Glomerular endothelial cell (primary cell): Measurements from ENCODE around the gene HOXC9. TPM values are rescaled to one million over a fixed set of nuclear protein-coding genes. Genes with fewer than 3 reads are reported as not detected.

Experiments
- DNase-seq: peaks from one replicate; pipeline ENCODE4 v3.0.0-alpha.2; 2011; ENCODE audit warnings: low read depth, low spot score; ENCODE audit errors: extremely low read depth
- total RNA-seq: library from RNA; depleted of rRNA; stranded (reverse); fragments of >200 nt; gene quantifications from 2 replicates; pipeline ENCODE4 v1.2.3, GENCODE V29; 2015

The HOXC9 gene
- total RNA-seq, 1 donor from 2014 or later = 5.7 TPM

DNA sequence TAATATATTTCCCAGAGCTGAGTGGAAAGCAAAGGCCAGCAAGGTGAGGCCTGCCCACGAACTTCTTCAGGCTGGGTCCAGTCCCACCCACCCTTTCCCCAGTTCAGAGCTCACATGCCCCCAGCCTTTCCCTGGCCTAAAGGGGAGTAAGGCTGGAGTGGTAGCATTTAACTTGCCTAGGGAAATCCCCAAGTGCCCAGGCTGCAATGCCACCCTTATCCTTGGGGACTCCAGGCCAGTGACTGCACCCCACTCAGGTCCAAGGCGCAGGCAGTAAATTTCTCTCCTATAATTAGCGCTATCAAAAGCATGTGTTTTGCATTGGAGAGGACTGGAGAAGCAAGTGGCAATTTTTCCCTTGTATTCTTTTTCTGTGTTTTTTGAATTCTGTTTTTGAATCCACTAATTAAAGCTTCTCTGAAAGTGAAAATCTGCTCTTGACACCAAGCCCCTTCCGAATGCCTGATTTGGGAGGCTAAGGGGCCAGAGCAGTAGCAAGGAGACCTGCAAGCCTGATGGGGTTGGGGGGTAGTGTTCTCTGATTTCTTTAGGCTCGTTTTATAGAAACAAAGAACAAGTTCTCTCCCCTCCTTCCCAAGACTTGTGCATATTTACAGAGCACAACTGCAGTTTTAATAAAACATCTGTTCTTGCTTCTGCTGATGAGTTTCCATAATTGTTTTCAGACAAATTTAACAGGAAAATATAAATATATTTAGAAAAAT lies 24.8 kb downstream of the HOXC9 start:
- DNase-seq = no peak

DNA sequence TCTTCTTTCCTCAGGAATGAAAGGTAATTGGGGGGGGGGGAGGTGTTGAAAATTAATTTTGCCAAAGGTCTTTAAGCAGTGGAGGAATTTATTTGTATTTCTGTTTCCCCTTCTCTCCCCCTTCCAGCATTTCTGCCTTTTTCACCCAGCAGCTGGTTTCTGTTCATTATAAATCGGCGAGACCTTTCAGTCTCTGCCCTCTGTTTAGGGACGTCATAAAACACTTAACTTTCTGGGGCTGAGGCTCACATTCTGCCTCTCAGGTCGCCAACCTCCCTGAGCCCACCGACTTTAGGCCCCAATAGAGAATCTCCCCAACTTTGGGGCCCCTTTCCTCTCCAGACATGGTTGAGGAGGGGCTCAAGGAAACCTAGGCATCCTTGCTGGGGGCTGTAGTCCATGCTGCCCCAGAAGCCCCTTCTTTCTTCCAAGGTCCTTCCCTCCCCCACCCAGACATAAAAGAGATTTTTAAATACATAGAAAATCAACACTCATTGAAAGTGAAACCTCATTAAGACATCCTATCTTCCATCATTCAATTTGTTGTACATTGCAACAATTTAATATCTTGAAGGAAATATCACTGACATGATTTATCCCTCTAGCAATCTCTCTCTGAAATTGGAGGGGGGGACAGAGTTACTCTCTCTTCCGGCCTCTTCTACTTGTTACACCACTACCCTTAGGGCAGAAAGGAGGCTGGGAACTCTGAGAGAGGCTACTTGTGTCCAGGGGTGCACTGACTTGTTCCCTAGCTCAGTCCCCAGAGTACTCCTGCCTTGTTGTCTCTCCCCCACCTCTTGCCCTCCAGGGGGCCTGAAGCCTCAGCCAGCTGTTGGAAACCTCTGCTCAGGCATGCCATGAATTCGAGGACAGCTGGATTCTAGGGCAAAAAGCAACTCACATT lies 25.8 kb downstream of the HOXC9 start:
- DNase-seq = no peak

DNA sequence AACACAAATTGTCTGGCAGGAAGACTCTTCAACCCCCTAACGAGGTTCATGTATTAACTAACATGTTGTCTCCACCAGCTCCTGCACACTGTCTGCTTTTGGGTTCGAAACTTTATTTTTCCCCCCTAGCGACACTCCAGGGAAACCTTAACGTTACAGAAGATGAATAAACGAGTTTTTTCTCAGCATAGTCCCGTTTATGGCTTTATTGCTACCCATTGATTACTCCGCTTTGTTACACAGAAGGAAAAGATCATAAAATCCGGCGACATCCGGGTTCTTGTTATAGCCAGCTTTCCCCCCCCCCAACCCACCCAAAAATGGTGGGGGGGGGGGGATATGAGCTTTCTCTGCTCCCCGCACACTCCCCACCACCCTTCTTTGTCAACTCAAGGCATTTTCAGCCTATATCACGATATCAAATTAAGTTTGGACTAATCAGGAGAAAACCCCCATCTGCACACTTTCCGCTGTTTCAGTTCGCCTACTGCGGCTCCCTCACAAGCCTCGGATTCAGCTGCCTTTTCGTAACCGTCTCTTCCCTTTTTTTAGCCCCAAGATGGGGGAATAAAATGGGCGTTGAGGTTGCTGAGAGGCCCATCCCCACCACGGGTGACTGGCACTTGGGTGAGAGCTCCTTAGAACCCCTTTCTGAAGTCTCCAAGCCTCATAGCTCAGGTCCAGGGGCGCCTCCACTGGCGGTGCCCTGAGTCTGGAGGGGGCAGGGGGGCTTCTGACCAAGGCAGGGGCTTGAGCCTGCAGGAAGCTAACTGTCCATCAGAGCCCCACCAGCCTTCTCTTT lies 26.9 kb downstream of the HOXC9 start:
- DNase-seq = no peak

DNA sequence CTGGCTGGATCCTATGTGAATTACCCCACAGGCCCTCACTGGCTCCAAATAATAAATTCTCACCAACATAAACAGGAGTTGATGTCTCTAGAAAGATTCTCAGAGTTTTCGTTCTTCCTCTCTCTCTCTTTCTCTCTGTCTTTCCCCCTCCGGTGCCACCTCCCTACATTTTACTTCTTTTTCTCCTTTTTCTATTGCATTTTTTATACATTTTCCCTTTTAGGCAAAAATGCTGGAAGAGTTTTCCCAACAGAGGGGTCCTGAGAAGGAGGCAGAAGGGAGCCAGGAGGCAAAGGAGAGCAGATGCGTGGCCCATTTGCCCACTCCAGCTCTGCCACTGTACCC lies 27.5 kb downstream of the HOXC9 start:
- no peak for DNase-seq

DNA sequence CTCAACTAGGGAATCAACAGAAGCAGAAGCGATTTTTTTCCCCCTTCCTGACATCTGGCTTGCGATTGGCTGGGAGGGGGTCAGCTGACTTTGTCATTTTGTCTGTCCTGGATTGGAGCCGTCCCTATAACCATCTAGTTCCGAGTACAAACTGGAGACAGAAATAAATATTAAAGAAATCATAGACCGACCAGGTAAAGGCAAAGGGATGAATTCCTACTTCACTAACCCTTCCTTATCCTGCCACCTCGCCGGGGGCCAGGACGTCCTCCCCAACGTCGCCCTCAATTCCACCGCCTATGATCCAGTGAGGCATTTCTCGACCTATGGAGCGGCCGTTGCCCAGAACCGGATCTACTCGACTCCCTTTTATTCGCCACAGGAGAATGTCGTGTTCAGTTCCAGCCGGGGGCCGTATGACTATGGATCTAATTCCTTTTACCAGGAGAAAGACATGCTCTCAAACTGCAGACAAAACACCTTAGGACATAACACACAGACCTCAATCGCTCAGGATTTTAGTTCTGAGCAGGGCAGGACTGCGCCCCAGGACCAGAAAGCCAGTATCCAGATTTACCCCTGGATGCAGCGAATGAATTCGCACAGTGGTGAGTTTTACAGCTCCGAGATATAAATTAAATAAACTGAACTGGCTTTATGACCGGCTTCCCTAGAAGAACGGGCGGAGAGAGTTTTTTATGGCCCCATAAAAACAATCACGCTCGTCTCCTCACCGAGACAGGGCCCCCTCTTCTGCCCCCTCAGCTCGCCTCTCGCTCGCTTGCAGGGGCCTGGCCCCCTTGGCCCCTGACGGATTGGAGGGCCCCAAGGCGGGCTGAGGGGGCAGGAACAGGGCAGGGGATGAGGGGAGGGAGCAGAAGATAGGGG lies 28.6 kb downstream of the HOXC9 start, which contains the start of gene HOXC6:
Gene HOXC6, plus strand, starts transcription at position 127 of the 888 bp plus-strand sequence. Its CDS starts 82 bp downstream, at position 209.
- no peak for DNase-seq

DNA sequence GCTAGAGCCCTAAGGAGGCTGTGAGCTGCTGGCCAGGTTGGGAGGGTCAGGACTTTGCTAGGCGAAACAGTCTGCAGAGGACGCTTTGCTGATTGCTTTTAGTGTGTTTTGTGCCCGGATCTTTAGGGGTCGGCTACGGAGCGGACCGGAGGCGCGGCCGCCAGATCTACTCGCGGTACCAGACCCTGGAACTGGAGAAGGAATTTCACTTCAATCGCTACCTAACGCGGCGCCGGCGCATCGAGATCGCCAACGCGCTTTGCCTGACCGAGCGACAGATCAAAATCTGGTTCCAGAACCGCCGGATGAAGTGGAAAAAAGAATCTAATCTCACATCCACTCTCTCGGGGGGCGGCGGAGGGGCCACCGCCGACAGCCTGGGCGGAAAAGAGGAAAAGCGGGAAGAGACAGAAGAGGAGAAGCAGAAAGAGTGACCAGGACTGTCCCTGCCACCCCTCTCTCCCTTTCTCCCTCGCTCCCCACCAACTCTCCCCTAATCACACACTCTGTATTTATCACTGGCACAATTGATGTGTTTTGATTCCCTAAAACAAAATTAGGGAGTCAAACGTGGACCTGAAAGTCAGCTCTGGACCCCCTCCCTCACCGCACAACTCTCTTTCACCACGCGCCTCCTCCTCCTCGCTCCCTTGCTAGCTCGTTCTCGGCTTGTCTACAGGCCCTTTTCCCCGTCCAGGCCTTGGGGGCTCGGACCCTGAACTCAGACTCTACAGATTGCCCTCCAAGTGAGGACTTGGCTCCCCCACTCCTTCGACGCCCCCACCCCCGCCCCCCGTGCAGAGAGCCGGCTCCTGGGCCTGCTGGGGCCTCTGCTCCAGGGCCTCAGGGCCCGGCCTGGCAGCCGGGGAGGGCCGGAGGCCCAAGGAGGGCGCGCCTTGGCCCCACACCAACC lies 29.8 kb downstream of the HOXC9 start:
- no peak for DNase-seq

DNA sequence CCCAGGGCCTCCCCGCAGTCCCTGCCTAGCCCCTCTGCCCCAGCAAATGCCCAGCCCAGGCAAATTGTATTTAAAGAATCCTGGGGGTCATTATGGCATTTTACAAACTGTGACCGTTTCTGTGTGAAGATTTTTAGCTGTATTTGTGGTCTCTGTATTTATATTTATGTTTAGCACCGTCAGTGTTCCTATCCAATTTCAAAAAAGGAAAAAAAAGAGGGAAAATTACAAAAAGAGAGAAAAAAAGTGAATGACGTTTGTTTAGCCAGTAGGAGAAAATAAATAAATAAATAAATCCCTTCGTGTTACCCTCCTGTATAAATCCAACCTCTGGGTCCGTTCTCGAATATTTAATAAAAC lies 30.5 kb downstream of the HOXC9 start:
- DNase-seq = no peak

DNA sequence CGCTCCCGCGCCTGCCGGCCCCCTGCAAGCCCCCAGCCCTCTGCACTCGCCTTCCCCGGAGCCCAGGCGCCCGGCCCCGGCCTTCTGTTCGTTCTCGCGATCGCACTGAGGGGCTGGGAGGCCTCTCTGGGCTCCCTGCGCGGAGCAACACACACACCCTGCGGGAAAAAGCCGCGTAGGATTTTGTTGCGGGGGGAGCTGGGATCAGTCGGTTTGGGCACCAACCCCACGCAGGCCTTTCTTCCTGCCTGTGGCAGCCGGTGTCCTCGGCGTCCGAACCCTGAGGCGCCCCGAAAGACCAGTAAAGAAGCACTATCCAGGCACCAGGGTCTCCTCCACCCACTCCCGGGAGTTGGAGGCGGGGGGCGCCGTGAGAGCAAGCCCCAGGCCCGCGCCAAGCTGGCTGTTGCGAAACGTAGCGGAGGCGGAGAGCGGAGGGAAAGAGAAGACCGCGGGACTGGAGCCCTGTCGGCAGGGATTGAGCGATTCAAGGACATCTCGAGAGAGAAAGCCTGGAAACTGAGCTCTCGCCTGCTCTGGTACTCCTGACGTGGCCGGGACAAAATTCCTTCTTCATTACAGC lies 31.0 kb downstream of the HOXC9 start:
- no peak for DNase-seq

DNA sequence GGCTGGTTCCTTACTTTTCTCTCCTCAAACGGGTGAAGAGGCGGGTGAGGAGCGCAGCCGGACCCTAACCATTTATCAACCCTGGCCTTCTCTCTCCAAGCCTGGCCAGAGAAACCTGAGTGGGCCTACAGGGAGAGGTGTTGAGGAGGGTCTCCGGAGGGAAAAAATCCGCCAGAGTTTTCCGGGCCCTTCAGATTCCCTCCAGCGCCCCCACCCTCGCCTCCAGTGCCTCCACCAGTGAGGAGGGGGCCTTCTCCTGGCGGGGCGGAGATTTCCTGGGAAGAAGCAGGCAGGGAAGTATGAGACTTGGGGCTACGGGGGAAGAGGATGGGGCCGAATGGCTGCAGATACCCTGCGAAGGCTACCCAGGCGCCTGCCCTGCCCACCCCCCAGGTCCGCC lies 31.5 kb downstream of the HOXC9 start:
- DNase-seq = no peak

DNA sequence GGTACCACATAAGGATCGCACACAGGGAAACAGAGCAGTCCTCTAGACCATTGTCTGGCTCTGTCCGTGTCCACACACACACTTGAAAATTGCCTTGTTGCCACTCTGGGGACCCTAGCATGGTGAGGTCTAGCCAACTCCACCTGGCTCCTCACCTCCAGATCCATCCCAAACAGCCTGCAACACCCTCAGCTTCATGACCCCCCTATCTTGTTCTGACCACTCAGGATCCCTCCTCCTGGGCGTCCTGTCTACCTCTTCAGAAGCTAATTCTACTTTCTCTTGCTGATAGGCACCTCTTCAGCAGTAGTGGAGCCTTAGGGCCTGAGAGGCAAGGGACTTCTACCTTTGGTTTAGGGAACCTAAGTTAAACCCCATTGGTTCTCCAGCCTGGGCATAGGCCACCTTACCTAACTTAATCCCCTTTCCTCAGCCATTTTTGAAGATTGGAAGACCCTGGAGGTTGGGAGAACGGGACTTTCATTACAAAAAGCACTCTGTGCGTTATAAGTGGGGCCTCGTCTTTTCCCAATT lies 32.2 kb downstream of the HOXC9 start:
- no peak for DNase-seq

DNA sequence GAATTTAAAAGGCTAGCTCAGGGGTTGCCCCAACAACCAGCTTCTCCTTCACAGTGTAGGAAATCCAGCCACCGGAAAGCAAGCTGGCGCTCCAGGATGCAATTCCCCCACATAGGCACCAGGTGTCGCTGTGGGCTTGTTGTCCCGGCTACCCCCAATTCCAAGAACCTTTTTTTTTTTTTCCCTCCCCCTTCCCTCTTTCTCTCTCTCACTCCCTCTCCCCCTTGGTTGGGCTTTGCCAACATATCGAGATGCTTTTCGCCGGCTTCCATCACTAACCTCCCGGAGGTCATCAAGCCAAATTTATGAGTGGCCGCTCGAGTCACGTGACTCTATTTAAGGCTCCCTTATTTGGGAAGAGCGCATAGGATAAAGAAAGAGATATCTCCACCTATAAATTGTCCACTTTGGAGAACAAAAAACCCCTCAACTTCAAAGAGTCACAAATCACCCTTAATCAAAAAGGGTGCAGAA lies 32.7 kb downstream of the HOXC9 start, which contains the start of gene HOXC5:
Gene HOXC5, plus strand, starts transcription at position 424 of the 474 bp plus-strand sequence. CDS start 73 bp downstream, outside the sequence.
- peak; percentile 34 for DNase-seq

DNA sequence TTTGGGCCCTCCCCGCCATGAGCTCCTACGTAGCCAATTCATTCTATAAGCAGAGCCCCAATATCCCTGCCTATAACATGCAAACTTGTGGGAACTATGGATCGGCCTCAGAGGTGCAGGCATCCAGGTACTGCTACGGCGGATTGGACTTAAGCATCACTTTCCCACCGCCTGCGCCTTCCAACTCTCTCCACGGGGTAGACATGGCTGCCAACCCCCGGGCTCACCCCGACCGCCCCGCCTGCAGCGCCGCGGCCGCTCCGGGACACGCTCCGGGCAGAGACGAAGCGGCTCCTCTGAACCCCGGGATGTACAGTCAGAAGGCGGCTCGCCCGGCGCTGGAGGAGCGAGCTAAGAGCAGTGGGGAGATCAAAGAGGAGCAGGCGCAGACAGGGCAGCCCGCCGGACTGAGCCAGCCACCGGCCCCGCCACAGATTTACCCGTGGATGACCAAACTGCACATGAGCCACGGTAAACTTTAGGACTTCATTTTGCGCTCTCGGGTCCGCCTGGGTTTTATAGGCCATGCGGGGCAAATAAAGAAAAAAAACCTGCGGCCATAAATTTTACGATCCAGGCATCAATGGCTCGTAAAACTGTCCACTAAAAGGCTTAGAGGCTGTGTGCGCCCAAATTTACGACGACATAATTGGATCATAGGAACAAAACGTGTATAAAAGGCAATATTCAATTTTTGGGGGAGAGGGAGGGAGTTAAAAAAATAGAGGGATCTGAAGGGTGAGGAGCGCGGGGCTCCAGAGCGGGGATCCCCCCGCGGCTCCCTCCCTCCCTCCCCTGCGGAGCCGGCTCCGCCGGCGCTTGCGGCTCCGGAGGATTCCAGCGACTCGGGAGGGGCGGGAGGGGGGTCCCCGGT lies 33.4 kb downstream of the HOXC9 start:
- DNase-seq = no peak

DNA sequence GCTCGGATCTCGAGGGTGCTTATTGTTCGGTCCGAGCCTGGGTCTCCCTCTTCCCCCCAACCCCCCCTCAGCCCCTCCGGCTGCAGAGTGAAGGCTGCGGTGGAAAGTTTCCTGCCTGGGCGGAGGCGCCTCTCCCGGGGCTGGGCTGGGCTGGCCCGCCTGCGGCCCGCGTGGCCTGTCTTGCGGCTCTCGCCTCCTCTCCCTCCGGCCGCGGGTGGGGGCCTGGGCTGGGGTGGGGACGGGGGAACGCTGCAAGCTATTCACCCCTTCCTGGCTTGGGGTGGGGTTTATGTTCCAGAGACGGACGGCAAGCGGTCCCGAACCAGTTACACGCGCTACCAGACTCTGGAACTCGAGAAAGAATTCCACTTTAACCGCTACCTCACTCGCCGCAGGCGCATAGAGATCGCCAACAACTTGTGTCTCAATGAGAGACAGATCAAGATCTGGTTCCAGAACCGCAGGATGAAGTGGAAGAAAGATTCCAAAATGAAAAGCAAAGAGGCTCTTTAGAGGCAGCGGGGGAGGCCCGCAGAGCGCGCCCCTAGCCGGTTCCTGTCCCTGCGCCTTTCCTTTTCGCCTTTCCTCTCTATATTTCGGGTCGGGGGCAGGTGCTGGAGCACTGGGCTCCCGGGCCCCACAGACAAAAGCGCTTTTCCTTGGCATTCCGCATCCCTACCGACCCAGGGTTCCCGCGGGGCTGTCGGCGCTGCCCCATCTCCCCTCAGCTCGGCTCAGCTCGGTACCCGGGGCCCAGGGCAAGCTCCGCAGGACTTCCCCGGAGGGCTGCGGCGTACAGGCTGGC lies 34.2 kb downstream of the HOXC9 start:
- DNase-seq = no peak

DNA sequence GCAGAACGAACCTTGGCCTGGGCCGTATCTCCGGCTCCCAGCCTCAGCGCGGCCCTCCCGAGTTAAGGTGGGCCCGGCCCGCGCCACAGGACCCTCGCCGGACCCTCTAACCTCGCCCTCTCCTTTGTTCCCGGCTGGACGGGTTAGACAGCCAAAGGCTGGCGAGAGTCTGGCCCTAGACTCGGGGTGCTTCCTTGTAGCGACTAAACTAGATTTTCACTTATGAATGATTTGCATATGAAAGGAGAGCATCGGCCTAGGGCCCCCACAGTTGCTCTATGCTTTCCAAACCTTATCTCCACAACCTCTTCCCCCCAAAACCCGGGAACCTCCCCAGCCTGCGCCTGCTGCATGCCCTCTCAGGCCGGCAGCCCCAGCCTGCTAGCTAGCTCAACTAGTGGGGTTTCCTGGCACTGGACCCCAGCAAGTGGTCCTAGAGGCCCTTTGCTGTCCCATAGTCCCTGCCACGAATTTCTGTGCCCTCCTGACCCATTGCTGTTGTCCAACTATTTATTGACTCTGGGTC lies 34.9 kb downstream of the HOXC9 start:
- no peak for DNase-seq

DNA sequence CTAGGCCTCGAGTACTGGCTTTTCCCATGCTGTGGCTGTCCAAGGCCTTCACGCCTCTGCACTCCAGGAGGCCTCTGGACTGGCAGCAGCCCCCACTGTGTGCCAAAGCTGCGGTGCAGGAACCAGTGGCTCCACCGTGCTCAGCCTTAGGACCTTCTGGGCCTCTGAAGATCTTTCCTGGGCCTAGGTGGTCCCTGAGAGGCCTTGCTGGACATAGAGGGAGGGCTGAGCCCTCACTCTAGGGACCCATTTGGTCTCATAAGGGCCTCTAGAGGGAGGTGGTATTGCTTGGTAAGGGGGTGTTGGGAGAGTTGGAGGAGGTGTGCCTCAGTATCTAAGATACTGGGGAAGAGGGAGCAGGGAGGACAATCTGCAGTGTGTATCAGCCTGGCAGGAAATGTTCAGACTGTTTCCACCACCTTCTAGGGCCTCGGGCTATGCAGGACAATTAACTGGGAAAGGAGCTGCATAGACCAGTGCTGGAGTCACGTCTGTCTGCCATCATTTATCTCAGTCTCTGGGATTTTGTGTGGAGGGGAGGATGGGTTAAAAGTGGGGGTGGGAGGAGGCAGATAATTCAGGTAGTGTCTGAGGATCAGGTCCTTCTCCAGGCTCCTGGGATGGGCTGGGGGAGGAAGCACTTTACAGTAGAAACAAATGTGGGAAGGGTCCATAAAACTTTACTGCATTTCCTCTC lies 35.8 kb downstream of the HOXC9 start:
- DNase-seq = no peak
